Peyer's patch (tissue), 4 donors: Measurements from ENCODE around the gene LRBA.

Experiments
- POLR2A ChIP-seq, 2 donors: fragments of 450-650 bp; IDR thresholded peaks; one replicate each; pipeline ENCODE4 v1.5.1; 2017; ENCODE audit warnings: antibody characterized with exemption in 2 of 2, mild to moderate bottlenecking in 2 of 2, moderate library complexity in 2 of 2
- TF ChIP-seq, protein P1 (sequence below), 6 experiments: fragments of 450-650 bp in 4 of 6; fragments of 200-600 bp in 2 of 6; sonication (generic) in 1 of 6; IDR thresholded peaks; one replicate each; pipeline ENCODE4 v1.5.1; 2017 to 2019; ENCODE audit warnings: antibody characterized with exemption in 6 of 6, mild to moderate bottlenecking in 3 of 6, moderate library complexity in 1 of 6

DNA sequence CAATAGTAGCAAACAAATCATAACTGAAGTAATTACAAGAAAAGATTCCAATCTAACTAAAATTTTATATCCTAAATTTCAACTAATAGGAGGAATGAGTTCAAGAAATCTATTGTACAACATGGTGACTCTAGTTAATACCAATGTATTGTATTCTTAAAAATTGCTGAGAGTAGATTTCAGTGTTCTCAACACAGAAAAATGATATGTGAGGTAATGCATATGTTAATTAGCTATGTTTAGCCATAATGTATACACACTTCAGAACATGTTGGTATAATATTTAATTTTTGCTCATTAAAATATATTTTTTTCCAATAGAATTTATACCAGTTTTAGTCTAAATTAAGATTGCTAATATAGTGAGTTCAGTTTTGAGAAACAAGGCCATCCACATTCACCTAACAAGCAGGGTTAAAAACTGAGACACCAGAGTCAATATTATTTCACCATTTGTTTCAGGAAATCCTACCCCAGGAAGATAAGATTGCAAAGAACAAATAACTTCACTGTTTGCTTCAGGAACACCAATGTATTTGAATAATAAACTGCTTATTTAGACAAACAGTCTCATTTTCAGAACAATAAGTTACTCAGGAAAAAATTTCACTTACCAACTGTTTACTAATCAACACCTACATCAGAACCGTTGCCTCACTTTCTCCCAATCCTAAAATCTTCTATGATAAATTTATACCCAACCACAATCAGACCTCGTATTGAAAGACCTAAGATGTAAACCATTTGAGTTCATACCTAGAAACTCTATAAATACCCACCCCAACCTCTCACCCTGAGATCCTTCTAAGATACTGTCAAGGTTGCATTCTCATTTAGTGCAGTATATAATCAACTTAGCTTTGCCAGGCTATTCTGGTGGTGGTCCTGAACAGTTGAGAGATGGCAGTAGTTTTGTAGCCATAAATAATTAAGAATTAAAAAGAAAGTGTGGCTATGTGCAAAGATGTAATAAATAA is 300.3 kb downstream of the LRBA start:
- TF ChIP-seq, protein P1, sequence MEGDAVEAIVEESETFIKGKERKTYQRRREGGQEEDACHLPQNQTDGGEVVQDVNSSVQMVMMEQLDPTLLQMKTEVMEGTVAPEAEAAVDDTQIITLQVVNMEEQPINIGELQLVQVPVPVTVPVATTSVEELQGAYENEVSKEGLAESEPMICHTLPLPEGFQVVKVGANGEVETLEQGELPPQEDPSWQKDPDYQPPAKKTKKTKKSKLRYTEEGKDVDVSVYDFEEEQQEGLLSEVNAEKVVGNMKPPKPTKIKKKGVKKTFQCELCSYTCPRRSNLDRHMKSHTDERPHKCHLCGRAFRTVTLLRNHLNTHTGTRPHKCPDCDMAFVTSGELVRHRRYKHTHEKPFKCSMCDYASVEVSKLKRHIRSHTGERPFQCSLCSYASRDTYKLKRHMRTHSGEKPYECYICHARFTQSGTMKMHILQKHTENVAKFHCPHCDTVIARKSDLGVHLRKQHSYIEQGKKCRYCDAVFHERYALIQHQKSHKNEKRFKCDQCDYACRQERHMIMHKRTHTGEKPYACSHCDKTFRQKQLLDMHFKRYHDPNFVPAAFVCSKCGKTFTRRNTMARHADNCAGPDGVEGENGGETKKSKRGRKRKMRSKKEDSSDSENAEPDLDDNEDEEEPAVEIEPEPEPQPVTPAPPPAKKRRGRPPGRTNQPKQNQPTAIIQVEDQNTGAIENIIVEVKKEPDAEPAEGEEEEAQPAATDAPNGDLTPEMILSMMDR (IDR thresholded peaks at IDR 0.05): no peak
- TF ChIP-seq POLR2A (IDR thresholded peaks at IDR 0.05): no peak
